Activated naive CD8-positive, alpha-beta T cell treated with anti-CD3 and anti-CD28 coated beads, Interleukin-2, amount 50 U/mL, for 16 hours (primary cell): ENCODE measurements around the gene PLAAT4.
"Not testable (repeated sequence)": the region's sequence is repeated elsewhere in the genome, so short reads cannot be mapped to it uniquely, and the experiment has no call there.

ENCODE experiments used
- DNase-seq: peaks from one replicate; pipeline ENCODE4 v3.0.0-alpha.2; 2020; ENCODE audit warnings: low read depth, low spot score

PLAAT4 gene

DNA sequence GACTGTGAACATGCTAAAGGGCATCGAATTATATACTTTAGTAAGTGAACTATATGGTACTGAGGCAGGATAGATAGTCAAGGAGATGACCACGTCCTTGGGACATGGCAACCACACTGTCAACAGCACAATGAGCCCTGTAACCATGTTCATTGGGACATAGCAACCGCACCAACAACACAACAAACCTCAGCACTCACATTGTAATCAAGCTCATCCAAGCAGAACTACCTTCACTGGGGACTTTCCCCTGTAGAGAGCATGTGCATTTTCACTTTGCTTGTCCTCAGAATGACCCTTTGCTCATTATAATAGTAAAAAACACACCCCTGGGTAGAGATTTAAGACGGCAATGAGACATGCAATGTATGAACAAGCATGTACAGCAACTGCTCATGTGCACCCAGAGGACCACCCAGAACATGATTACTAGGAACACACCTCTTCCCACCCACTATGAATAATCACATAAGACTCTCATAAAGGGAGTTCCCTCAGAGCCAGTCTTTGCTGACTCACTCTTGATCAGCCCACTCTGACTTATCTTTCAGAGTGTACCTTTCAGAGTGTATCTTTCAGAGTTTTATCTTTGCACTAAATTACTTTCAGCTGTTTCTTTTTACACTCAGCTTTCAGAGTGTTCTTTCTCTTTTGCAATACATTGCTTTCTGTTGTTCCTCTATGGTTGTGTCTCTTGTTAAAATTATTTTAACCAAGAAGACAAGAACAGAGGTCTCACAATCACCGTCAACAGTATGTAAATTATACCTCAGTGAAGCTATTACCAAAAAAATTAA is 30.6 kb downstream of the PLAAT4 start:
- peak; percentile 21 for DNase-seq

DNA sequence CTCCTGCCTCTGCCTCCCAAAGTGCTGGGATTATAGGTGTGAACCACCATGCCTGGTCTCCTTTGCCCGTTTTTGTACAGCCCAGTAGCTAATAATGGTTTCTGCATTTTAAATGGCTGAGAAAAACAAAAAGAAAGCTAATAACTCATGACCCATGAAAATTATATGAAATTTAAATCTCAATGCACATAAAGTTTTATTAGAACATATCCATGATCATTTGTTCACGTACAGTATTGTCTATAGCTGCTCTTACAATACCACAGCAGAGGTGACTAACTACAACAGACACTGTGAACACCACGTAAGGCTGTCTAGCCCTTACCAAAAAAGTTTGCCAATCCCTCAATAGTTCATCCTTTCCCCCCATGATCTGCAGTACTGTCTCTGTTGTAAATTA is 33.0 kb downstream of the PLAAT4 start:
- no peak for DNase-seq

GRCh38 chr11:63572026-63572688 is 35.5 kb downstream of the PLAAT4 start:
- DNase-seq, result no peak

GRCh38 chr11:63573881-63574855 is 37.6 kb downstream of the PLAAT4 start:
- DNase-seq, result no peak

DNA sequence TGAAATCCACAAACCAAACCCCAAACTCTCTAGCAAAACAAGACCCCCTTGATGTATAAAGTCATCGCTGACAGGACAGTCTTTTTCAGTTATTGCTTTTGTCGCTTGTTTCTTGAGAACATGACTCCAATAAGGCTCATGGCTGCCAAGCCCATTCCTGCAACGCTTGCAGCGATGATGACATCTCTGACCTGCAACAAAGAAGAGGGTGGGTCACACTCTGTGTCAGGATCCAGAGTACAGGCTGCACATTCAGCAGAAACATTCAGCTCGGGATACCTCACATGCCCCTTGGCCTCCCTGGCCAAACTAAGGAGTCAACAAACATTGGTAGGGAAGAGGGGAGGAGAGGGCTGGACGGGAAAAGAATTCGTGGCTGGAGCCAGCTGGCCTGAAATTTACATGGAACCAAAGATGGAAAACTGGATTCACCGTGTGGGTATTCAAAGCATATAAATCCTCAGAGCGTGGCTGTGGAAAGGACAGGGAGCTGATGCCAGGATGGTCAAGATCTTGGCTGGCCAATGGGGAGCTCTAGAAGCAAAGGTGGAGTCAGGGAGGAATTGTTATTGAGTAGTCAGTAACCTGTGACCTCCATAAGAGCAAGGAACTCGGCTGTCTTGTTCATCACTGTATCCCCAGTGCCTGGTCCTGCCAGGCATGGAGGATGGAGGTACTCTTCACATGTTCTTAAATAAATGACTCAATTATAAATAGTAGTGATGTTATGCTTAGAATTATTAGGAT is 38.4 kb downstream of the PLAAT4 start:
- DNase-seq, result no peak

- DNase-seq, result not testable (repeated sequence)
These were observed 42.3 kb downstream of the PLAAT4 start for GRCh38 chr11:63578882-63579281.

DNA sequence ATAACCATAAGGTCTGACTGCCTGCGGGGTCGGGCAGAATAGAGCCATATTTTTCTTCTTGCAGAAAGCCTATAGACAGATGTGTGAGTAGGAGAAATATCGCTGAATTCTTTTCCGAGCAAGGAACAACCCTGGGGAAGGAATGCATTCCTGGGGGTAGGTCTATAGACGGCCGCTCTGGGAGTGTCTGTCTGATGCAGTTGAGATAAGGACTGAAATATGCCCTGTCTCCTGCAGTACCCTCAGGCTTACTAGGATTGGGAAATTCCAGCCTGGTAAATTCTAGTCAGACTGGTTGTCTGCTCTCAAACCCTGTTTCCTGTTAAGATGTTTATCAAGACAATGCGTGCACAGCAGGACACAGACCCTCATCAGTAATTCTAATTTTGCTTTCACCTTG is 44.6 kb downstream of the PLAAT4 start:
- not testable (repeated sequence) for DNase-seq

DNA sequence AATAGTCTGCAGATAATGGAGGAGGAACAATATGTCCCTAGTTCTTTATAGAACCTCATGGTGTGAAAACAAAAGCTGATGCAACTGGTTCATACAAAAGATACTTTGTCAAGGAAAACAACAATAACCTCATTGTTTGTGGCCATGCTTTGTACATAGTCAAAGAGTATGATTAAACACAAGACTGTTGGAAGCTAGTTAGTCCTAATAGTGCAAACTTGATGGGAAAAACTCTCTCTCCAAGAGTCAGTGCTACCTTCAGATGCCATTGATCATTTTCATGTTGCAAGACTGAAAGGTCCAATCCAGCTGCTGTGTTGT is 46.7 kb downstream of the PLAAT4 start:
- DNase-seq, result no peak

GRCh38 chr11:63586451-63587166 is 50.0 kb downstream of the PLAAT4 start:
- DNase-seq, result no peak

GRCh38 chr11:63589000-63589399 is 52.4 kb downstream of the PLAAT4 start:
- DNase-seq, result no peak

DNA sequence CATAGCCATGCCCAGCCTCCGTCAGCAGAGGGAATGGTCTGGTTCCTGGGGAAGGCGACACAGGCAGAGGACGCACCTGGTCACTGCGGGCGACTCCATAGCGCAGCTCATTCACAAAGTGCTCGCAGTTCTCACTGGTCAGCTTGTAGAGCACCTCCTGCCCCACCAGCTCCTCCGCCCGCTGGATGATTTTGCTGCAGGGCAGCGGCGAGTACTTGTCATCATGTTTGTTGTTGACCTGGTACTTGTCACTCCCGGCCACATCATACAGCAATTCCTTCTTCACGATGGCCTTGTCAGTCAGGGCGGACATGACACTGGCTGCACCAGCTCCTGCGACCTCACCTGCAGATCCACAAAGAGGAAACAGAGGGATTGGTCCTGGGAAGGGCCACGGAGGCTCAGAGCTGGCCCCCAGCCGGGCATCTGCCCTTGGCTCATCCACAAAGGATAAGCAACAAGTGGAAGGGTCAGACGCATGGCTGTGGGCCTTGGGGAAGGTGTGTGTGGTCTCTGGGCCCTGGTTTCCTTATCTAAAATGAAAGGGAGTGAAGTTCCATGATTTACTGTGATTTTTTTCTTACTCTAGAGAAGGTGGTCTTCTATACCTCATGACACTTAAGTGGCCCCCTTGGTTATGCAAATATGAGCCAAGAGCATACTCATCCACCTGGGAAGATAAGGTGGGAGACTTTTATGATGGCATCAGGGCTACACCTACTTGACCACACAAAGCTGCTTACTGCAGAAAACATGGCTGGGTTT is 53.6 kb downstream of the PLAAT4 start:
- no peak for DNase-seq

GRCh38 chr11:63592975-63593395 is 56.4 kb downstream of the PLAAT4 start:
- DNase-seq, result no peak

GRCh38 chr11:63595296-63595695 is 58.7 kb downstream of the PLAAT4 start:
- DNase-seq, result no peak
